ENCODE results near the gene FER.

- TF ChIP-seq, protein P1, sequence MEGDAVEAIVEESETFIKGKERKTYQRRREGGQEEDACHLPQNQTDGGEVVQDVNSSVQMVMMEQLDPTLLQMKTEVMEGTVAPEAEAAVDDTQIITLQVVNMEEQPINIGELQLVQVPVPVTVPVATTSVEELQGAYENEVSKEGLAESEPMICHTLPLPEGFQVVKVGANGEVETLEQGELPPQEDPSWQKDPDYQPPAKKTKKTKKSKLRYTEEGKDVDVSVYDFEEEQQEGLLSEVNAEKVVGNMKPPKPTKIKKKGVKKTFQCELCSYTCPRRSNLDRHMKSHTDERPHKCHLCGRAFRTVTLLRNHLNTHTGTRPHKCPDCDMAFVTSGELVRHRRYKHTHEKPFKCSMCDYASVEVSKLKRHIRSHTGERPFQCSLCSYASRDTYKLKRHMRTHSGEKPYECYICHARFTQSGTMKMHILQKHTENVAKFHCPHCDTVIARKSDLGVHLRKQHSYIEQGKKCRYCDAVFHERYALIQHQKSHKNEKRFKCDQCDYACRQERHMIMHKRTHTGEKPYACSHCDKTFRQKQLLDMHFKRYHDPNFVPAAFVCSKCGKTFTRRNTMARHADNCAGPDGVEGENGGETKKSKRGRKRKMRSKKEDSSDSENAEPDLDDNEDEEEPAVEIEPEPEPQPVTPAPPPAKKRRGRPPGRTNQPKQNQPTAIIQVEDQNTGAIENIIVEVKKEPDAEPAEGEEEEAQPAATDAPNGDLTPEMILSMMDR (conservative IDR thresholded peaks at IDR 0.05), result no peak
- TF ChIP-seq EZH2 (IDR thresholded peaks at IDR 0.05; ENCODE audit: low read depth), result no peak
Observed at GRCh38 chr5:108773330-108773729, 25.6 kb downstream of the FER start.
